Stimulated activated naive B cell treated with anti-CD40 and anti-IgM and Interleukin-4, amounts not matched to agents 10 μg/mL and 1 μg/mL and 100 μg/mL, for 72 hours (primary cell): ENCODE data around the gene TWIST2.

Experiments used
- ATAC-seq, 2 donors: fragments of 150-1000 bp; cut with Tn5 transposase; replicated peaks; 2 replicates each; pipeline ENCODE4 v1.10.0; 2021; ENCODE audit warnings: moderate library complexity in 1 of 2
- DNase-seq: peaks from one replicate; pipeline ENCODE4 v3.0.0; 2021
- H3K27ac Mint-ChIP-seq: one replicate; pipeline ENCODE4 v1.8.0; 2022; ENCODE audit warnings: mild to moderate bottlenecking, mixed read lengths
- H3K27me3 Mint-ChIP-seq, 2 donors: one replicate each; pipeline ENCODE4 v1.8.0; 2022; ENCODE audit warnings: mixed read lengths in 2 of 2
- H3K36me3 Mint-ChIP-seq, 2 donors: one replicate each; pipeline ENCODE4 v1.8.0; 2022; ENCODE audit warnings: mixed read lengths in 2 of 2, mild to moderate bottlenecking in 1 of 2
- H3K4me1 Mint-ChIP-seq, 2 donors: one replicate each; pipeline ENCODE4 v1.8.0; 2022; ENCODE audit warnings: mixed read lengths in 2 of 2, mild to moderate bottlenecking in 1 of 2
- H3K4me3 Mint-ChIP-seq, 2 donors: one replicate each; pipeline ENCODE4 v1.8.0; 2022; ENCODE audit warnings: mild to moderate bottlenecking in 2 of 2, mixed read lengths in 2 of 2, moderate library complexity in 1 of 2
- H3K9me3 Mint-ChIP-seq, 2 donors: one replicate each; pipeline ENCODE4 v1.8.0; 2022; ENCODE audit warnings: mixed read lengths in 2 of 2, mild to moderate bottlenecking in 1 of 2

The TWIST2 gene

DNA sequence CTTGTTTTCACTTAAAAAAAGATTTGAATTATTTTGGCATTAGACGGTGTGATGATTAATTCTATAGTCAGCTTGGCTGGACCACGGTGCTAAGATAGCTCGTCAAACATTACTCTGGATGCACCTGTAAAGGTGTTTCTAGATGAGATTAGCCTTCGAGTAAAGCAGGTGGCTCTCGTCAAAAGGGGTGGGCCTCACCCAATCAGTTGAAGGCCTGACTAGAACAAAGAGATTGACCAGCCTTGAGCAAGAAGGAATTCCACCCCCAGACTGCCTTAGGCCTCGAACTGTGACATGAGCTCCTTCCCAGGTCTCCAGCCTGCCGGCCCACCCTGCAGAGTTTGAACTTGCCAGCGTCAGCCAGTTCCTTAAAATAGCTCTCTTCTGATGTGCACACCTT is 73.4 kb downstream of the TWIST2 start:
- Mint-ChIP-seq H3K4me1 (no peaks in the 10 kb centered on the region), H3K27me3 (peaks cover 0 to 13% of the 10 kb centered on the region in 2 donors), H3K9me3 (no peaks in the 10 kb centered on the region), H3K4me3 (no peak overlapping the region), H3K27ac (no peak overlapping the region), H3K36me3 (no peaks in the 10 kb centered on the region)
- DNase-seq (no peak), ATAC-seq (no peak)

DNA sequence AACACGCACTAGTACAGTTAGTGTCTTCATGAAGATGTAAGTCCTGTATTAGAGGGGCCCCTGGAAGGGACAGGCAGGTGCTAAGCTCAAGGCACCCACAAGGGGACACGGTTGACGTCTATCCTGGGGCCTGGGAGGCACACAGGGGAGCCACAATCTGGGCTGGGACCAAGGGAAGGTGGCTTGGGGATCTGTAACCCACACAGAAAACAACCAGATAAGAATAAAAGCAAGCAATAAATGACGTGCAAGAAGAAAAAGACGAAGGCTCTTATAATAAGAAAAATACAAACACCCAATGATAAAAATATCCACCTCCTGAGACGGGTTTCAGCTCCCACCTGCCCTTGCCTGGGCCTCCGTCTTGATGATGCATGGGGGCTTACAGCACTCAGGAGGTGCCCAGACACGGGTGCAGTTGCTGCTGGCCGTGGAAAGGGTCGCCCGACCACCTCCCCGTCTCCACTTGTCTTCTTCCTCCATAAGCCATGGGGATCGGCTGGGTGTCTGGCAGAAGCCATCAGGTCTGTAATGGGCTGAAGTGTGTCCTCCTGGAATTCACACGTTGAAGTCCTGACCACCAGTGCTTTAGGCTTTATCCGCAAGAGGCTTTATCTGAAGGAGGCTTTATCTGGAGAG is 73.9 kb downstream of the TWIST2 start:
- peaks cover 1 to 12% of the 10 kb centered on the region in 2 donors for H3K27me3 Mint-ChIP-seq
- no peak overlapping the region for H3K4me3 Mint-ChIP-seq
- H3K27ac Mint-ChIP-seq = no peak overlapping the region
- no peaks in the 10 kb centered on the region for H3K36me3 Mint-ChIP-seq
- H3K4me1 Mint-ChIP-seq = no peaks in the 10 kb centered on the region
- ATAC-seq = no peak
- no peak for DNase-seq
- no peaks in the 10 kb centered on the region for H3K9me3 Mint-ChIP-seq

- Mint-ChIP-seq H3K9me3 (no peaks in the 10 kb centered on the region), H3K4me3 (no peak overlapping the region), H3K4me1 (no peaks in the 10 kb centered on the region), H3K27me3 (peaks cover 8 to 15% of the 10 kb centered on the region in 2 donors), H3K36me3 (no peaks in the 10 kb centered on the region), H3K27ac (no peak overlapping the region)
- ATAC-seq (no peak), DNase-seq (no peak)
Measured at GRCh38 chr2:238922435-238922834, 74.5 kb downstream of the TWIST2 start.

GRCh38 chr2:238924032-238924431 is 76.1 kb downstream of the TWIST2 start:
- Mint-ChIP-seq H3K36me3 (no peaks in the 10 kb centered on the region), H3K4me3 (no peak overlapping the region), H3K9me3 (no peaks in the 10 kb centered on the region), H3K27me3 (peaks cover 11 to 16% of the 10 kb centered on the region in 2 donors), H3K4me1 (no peaks in the 10 kb centered on the region), H3K27ac (no peak overlapping the region)
- DNase-seq (no peak), ATAC-seq (no peak)

DNA sequence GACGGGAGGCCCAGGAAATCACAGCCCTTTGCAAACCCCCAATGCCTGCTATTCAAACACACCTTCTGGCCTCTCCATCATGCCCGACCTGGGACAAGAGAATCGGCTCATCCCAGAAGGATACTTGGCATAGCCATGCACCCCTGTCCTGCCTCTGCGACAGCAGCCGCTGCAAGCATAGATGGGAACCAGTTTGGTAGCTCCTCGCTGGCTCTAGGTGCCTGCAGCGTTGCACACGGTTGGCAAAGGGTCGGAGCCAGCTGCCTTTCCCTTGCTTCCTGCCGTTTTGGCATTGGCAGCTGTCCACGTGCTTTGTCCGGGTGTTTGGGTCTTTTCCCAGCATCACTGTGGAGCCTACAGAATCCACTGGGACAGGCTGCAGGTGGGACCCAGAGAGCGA is 76.9 kb downstream of the TWIST2 start:
- no peaks in the 10 kb centered on the region for H3K9me3 Mint-ChIP-seq
- no peak overlapping the region for H3K27ac Mint-ChIP-seq
- no peak overlapping the region for H3K4me3 Mint-ChIP-seq
- peaks cover 14 to 16% of the 10 kb centered on the region in 2 donors for H3K27me3 Mint-ChIP-seq
- no peaks in the 10 kb centered on the region for H3K4me1 Mint-ChIP-seq
- DNase-seq = no peak
- no peak for ATAC-seq
- no peaks in the 10 kb centered on the region for H3K36me3 Mint-ChIP-seq

DNA sequence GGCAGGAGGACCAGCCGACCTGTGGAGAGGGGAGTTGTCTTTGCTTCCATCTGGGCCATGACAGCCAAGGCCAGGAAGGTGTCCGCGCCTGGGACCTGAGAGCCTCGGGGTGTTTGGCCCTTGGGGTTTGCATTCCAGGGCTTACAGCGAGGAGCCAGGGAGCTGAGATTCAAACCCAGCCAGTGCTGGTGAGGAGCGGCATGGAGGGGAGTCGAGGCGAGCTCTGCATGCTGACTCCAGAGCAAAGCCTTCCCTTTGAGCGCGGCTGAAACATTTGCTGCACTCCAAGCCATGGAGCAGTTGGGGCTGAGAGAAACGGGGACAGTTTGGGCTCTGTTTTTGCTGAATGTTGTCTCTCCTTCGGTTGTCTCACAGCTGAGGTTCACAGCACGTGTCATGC is 77.4 kb downstream of the TWIST2 start:
- H3K27ac Mint-ChIP-seq = no peak overlapping the region
- H3K9me3 Mint-ChIP-seq = no peaks in the 10 kb centered on the region
- H3K36me3 Mint-ChIP-seq = no peaks in the 10 kb centered on the region
- peaks cover 16 to 17% of the 10 kb centered on the region in 2 donors for H3K27me3 Mint-ChIP-seq
- H3K4me3 Mint-ChIP-seq = no peak overlapping the region
- H3K4me1 Mint-ChIP-seq = no peaks in the 10 kb centered on the region
- ATAC-seq (no peak), DNase-seq (no peak)

GRCh38 chr2:238925816-238926521 is 78.1 kb downstream of the TWIST2 start:
- peaks cover 15 to 23% of the 10 kb centered on the region in 2 donors for H3K27me3 Mint-ChIP-seq

GRCh38 chr2:238926761-238927611 is 79.1 kb downstream of the TWIST2 start:
- no peak for ATAC-seq
- Mint-ChIP-seq H3K27me3 (peaks cover 16 to 32% of the 10 kb centered on the region in 2 donors), H3K9me3 (no peaks in the 10 kb centered on the region), H3K4me3 (no peak overlapping the region), H3K4me1 (no peaks in the 10 kb centered on the region), H3K27ac (no peak overlapping the region), H3K36me3 (no peaks in the 10 kb centered on the region)
- DNase-seq = no peak

More at GRCh38 chr2:238925816-238926521, 78.1 kb downstream of the TWIST2 start:
- ATAC-seq = no peak
- DNase-seq = no peak
- no peak overlapping the region for H3K4me3 Mint-ChIP-seq
- no peaks in the 10 kb centered on the region for H3K9me3 Mint-ChIP-seq
- no peak overlapping the region for H3K27ac Mint-ChIP-seq
- H3K4me1 Mint-ChIP-seq = no peaks in the 10 kb centered on the region
- no peaks in the 10 kb centered on the region for H3K36me3 Mint-ChIP-seq

DNA sequence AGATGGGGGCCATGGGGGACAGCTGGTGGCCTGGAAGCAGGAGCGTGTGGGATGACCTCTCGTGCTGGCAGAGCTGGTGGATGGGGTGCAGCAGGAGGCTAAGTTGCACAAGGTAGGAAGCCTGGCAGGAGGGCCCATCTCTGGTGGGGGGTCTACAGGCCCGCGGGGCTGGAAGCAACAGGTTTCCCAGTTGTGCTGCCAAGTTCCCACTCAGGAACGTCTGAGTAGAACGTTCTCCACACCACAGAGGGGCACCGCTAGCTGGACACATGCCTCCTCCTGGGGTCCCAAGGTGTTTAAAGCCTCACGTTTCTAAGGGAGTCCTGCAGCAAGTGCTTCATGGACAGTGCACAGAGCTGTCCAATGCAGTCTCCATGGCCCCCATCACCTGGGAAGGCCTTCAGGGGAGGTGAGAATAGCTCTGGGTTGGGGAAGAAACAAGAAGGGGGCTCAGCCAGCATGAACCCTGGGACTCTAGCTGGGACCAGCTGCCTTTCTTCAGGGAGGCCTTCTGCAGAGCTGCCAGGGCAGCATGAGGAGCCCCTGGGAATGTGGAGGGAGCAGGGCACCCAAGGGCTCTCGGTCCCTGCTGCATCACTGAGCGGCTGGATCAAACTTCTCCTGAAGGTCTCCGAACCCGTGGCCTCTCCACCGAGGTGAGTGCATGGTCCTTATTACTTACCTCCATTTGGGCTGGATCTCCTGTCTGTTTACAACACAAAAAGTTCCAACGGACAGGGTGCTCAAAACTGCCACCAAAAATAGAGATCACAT is 80.0 kb downstream of the TWIST2 start:
- no peak overlapping the region for H3K27ac Mint-ChIP-seq
- H3K27me3 Mint-ChIP-seq = peaks cover 14 to 32% of the 10 kb centered on the region in 2 donors
- no peak for ATAC-seq

GRCh38 chr2:238928520-238929241 is 80.8 kb downstream of the TWIST2 start:
- DNase-seq = no peak
- peaks cover 14 to 32% of the 10 kb centered on the region in 2 donors for H3K27me3 Mint-ChIP-seq

More for the DNA sequence above, 80.0 kb downstream of the TWIST2 start:
- no peaks in the 10 kb centered on the region for H3K36me3 Mint-ChIP-seq
- H3K4me1 Mint-ChIP-seq = no peaks in the 10 kb centered on the region
- H3K9me3 Mint-ChIP-seq = no peaks in the 10 kb centered on the region
- DNase-seq = no peak
- H3K4me3 Mint-ChIP-seq = no peak overlapping the region

DNA sequence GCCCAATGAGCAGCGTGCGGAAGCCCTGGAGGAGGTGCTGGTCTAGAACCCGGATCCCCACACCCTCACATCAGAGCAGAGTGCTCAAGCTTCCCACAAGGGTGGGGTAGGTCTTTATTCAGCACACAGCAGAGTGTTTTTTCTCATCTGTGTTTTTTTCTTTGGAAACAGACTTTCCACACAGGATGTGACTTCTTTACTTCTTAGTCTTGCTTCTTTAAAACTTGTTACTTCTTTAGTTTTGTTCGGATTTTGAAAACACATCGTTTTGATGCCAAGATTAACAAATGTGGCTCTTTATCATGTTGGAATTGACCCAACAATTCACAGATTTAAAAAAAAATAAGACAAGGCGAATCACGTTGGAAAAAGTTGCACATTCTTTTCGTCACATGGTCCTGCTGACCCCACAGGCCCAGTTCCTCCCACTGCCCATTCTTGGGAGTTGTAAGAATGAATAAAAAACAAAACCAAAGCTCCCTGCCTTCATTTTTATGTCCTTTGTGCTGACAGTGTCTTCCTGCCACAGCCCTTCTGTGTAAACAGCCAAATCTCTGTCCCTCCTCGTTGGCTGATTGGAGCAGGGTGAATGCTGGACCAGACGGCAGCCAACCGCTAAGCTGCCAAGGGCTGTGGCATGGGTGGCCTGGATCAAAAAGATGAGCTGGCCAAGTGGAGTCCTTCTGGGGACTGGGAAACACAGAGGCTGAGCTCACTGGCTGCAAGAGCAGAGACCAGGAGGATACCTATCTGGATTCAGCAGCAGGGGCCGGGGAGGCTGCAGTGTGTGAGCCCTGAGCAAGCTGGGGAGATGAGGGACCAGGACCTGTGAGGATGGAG is 81.6 kb downstream of the TWIST2 start:
- Mint-ChIP-seq H3K9me3 (peaks cover 0 to 3% of the 10 kb centered on the region in 2 donors), H3K36me3 (no peaks in the 10 kb centered on the region), H3K4me1 (no peaks in the 10 kb centered on the region), H3K27me3 (peaks cover 14 to 38% of the 10 kb centered on the region in 2 donors), H3K27ac (no peak overlapping the region), H3K4me3 (no peak overlapping the region)
- ATAC-seq (no peak), DNase-seq (no peak)

More at GRCh38 chr2:238928520-238929241, 80.8 kb downstream of the TWIST2 start:
- Mint-ChIP-seq H3K4me1 (no peaks in the 10 kb centered on the region), H3K36me3 (no peaks in the 10 kb centered on the region), H3K4me3 (no peak overlapping the region), H3K9me3 (no peaks in the 10 kb centered on the region), H3K27ac (no peak overlapping the region)
- no peak for ATAC-seq

GRCh38 chr2:238930216-238930615 is 82.3 kb downstream of the TWIST2 start:
- Mint-ChIP-seq H3K9me3 (peaks cover 0 to 3% of the 10 kb centered on the region in 2 donors), H3K4me3 (no peak overlapping the region), H3K27ac (no peak overlapping the region), H3K27me3 (peaks cover 14 to 38% of the 10 kb centered on the region in 2 donors), H3K4me1 (no peaks in the 10 kb centered on the region), H3K36me3 (no peaks in the 10 kb centered on the region)
- ATAC-seq (no peak), DNase-seq (no peak)
